ENCODE data around the gene CLRN1. TPM values are rescaled to one million over a fixed set of nuclear protein-coding genes. Genes with fewer than 3 reads are reported as not detected.

The CLRN1 gene
- polyA plus RNA-seq, 5 donors, result not detected

GRCh38 chr3:150922611-150923010 is 49.9 kb downstream of the CLRN1 start:
- DNase-seq, result no peak

GRCh38 chr3:150921209-150921608 is 51.3 kb downstream of the CLRN1 start:
- no peak for DNase-seq

GRCh38 chr3:150920236-150920635 is 52.3 kb downstream of the CLRN1 start:
- DNase-seq, result no peak

GRCh38 chr3:150917951-150918350 is 54.6 kb downstream of the CLRN1 start:
- DNase-seq, result no peak

- DNase-seq, result peak; percentile 38 to 55
Observed at GRCh38 chr3:150913133-150913922, 59.2 kb downstream of the CLRN1 start.

GRCh38 chr3:150912501-150912900 is 60.0 kb downstream of the CLRN1 start:
- no peak for DNase-seq

- no peak for DNase-seq
Observed at GRCh38 chr3:150911771-150912170, 60.8 kb downstream of the CLRN1 start.

- no peak for DNase-seq
Observed at GRCh38 chr3:150906461-150906860, 66.1 kb downstream of the CLRN1 start.

GRCh38 chr3:150905746-150906145 is 66.8 kb downstream of the CLRN1 start:
- no peak for DNase-seq

- no peak for DNase-seq
Observed at GRCh38 chr3:150905339-150905738, 67.2 kb downstream of the CLRN1 start, which contains the start of gene MINDY4B. TSS of gene MINDY4B (minus strand) at chr3:150905439. CDS start at chr3:150905439, 0 bp downstream.

- no peak for DNase-seq
Observed at GRCh38 chr3:150902988-150903387, 69.5 kb downstream of the CLRN1 start.

GRCh38 chr3:150901793-150902192 is 70.7 kb downstream of the CLRN1 start:
- no peak for DNase-seq

- no peak for DNase-seq
Observed at GRCh38 chr3:150899141-150899540, 73.4 kb downstream of the CLRN1 start.

GRCh38 chr3:150898046-150898754 is 74.3 kb downstream of the CLRN1 start:
- DNase-seq, result peak; percentile 68 to 71

GRCh38 chr3:150897592-150897991 is 74.9 kb downstream of the CLRN1 start:
- DNase-seq, result no peak

- no peak for DNase-seq
Observed at GRCh38 chr3:150890831-150891230, 81.7 kb downstream of the CLRN1 start.

- no peak for DNase-seq
Observed at GRCh38 chr3:150890295-150890694, 82.2 kb downstream of the CLRN1 start.

- DNase-seq, result no peak
Observed at GRCh38 chr3:150889106-150889505, 83.4 kb downstream of the CLRN1 start.

- DNase-seq, result no peak
Observed at GRCh38 chr3:150887031-150887430, 85.5 kb downstream of the CLRN1 start.

- DNase-seq, result no peak
Observed at GRCh38 chr3:150885535-150885934, 87.0 kb downstream of the CLRN1 start.

- no peak for DNase-seq
Observed at GRCh38 chr3:150878996-150879575, 93.4 kb downstream of the CLRN1 start.

- DNase-seq, result no peak
Observed at GRCh38 chr3:150878290-150878689, 94.2 kb downstream of the CLRN1 start.

- DNase-seq, result no peak
Observed at GRCh38 chr3:150877303-150877702, 95.2 kb downstream of the CLRN1 start.
